ENCODE results near the gene CYP1B1. TPM values are rescaled to one million over a fixed set of nuclear protein-coding genes. Genes with fewer than 3 reads are reported as not detected.

The CYP1B1 gene
- total RNA-seq, 2 donors from 2014 or later: 25.5 to 40.8 TPM

DNA sequence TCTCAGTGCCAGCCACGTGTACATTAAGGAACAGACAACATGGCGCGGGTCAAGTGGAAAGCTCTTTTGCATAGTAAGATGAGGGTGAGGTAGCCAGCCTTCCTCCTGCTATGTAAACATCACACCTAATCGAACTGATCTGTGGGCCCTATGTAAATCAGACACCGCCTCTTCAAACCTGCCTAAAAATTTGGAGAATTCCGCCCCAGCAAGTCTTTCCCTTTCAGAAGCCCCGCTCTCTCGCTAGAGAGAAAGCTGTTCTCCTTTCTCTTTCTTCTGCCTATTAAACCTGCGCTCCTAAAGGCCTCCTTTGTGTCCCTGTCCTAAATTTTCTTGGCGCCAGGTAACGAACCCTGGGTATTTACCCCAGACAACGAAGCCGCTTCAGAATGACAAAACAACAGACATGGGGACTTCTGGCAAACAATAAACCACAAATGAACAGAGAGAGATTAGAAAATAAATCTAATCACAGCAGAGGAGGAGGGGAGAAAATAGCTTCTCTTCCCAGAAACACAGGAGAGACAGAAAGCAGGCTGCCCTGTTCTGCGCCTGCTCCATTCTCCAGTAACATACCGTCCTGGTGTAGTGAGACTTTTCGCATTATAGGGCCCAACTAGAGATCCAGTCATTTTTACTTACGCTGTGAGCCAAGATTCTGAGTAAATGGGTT, 31.9 kb upstream of the CYP1B1 start:
- peak overlapping the region; percentile 66 for H3K4me3 Mint-ChIP-seq
- H3K36me3 Mint-ChIP-seq (ENCODE audit: low read depth): no peaks in the 10 kb centered on the region
- H3K27me3 Mint-ChIP-seq: peaks cover 40% of the 10 kb centered on the region
- H3K27ac Mint-ChIP-seq: no peak overlapping the region
- H3K9me3 Mint-ChIP-seq: no peaks in the 10 kb centered on the region
- peaks cover 15% of the 10 kb centered on the region for H3K4me1 Mint-ChIP-seq
- ATAC-seq (replicated peaks): no peak

DNA sequence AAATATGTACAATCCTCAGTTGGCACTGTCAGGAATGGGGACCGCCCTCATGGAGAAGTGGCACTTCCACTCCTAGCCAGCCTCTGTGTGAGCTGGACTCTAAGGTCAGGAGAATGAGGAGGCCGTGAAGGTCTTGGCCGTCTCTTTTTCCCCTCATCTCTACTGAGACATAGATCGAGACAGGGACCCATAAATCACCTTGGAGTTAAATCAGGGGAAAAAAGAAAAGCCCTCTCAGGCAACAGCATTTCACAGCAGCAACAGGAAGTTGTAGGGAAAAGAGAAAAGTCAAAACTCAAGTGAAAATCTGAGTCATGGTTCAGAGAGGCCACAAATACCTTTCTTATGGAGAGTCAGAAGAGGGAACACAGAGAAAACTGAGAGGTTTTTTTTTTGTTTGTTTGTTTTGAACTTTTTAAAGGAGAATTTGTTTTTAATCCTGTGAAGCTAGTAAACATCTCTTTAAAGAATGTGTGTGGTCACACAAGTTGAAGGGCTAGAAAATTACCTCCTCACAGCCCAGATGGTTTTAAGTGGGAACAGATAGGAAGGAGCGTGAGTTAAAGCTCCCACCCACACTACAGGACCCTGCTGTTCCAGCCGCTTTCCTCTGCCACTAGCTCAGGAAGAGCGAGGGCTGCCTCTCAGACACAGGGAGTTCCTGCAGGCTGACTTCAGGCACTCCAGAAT, 30.6 kb upstream of the CYP1B1 start:
- Mint-ChIP-seq H3K4me3 (peak overlapping the region; percentile 66), H3K27me3 (peaks cover 35% of the 10 kb centered on the region), H3K27ac (peak overlapping the region; percentile 51), H3K9me3 (no peaks in the 10 kb centered on the region), H3K4me1 (peaks cover 15% of the 10 kb centered on the region), H3K36me3 (ENCODE audit: low read depth) (no peaks in the 10 kb centered on the region)
- ATAC-seq (replicated peaks): peak; percentile 87

DNA sequence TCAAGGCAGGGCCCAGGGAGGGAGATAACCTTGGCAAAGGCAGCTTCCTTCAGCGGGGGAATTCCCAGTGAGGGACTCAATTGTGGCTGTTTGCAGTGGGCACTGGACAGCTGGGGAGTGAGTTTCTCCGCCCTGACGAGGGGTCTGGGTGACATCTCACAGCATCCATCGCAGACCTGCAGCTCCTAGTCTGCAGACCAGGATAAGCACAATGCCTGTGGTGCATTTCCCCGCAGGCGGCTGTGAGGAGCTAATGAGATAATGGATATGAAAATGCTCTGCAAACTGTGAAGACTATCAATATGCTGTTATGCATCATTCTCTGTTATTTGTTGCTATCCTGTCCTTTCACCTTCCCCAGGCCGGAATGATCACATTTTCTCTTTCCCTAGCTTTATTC, 30.0 kb upstream of the CYP1B1 start:
- Mint-ChIP-seq H3K9me3 (no peaks in the 10 kb centered on the region), H3K27me3 (peaks cover 31% of the 10 kb centered on the region), H3K27ac (peak overlapping the region; percentile 51), H3K4me1 (peaks cover 15% of the 10 kb centered on the region), H3K4me3 (peak overlapping the region; percentile 66), H3K36me3 (ENCODE audit: low read depth) (no peaks in the 10 kb centered on the region)
- no peak for ATAC-seq (replicated peaks)

DNA sequence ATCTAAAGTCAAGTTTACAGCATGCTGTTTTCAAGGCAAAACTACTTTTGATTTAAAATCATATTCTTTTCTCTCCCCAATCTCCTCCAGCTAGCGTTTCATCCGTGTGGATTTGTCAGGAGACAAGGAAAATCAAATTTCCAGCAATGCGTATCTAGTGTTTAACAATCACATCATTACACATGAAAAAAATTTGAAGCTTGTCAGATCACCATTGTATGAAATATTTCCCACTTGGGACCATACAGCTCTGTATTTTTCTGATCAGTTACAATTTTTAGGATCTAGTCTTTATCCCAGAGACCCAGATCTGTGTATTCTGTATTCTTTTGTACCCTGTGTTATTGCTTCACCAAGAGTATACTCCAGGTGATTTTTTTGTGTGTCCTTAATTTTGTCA, 28.6 kb upstream of the CYP1B1 start:
- no peak for ATAC-seq (replicated peaks)
- no peaks in the 10 kb centered on the region for H3K9me3 Mint-ChIP-seq
- no peaks in the 10 kb centered on the region for H3K36me3 Mint-ChIP-seq (ENCODE audit: low read depth)
- peaks cover 36% of the 10 kb centered on the region for H3K27me3 Mint-ChIP-seq
- no peak overlapping the region for H3K4me3 Mint-ChIP-seq
- no peak overlapping the region for H3K27ac Mint-ChIP-seq
- peaks cover 19% of the 10 kb centered on the region for H3K4me1 Mint-ChIP-seq

DNA sequence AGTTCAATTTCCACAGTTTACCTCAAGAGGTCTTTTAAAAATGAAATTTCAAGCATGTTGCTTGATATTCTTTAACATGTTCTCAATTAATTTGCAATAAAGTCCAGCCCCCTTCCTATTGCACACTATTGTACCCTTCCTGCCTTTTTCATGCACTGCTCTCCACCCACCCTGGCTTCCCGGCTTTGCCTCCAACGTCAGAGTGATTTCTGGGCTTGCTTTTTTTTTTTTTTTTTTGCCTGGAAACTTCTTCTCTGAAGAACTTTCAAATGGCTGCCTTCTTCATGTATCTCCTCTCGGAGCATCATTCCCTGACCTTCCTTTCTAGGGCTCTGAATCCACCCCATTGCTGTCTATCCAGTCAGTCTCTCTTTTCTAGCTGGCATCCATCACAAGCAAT, 24.4 kb upstream of the CYP1B1 start:
- no peak overlapping the region for H3K4me3 Mint-ChIP-seq
- H3K4me1 Mint-ChIP-seq: peaks cover 17% of the 10 kb centered on the region
- no peaks in the 10 kb centered on the region for H3K9me3 Mint-ChIP-seq
- H3K27me3 Mint-ChIP-seq: peaks cover 59% of the 10 kb centered on the region
- no peak for ATAC-seq (replicated peaks)
- H3K36me3 Mint-ChIP-seq (ENCODE audit: low read depth): no peaks in the 10 kb centered on the region
- no peak overlapping the region for H3K27ac Mint-ChIP-seq

DNA sequence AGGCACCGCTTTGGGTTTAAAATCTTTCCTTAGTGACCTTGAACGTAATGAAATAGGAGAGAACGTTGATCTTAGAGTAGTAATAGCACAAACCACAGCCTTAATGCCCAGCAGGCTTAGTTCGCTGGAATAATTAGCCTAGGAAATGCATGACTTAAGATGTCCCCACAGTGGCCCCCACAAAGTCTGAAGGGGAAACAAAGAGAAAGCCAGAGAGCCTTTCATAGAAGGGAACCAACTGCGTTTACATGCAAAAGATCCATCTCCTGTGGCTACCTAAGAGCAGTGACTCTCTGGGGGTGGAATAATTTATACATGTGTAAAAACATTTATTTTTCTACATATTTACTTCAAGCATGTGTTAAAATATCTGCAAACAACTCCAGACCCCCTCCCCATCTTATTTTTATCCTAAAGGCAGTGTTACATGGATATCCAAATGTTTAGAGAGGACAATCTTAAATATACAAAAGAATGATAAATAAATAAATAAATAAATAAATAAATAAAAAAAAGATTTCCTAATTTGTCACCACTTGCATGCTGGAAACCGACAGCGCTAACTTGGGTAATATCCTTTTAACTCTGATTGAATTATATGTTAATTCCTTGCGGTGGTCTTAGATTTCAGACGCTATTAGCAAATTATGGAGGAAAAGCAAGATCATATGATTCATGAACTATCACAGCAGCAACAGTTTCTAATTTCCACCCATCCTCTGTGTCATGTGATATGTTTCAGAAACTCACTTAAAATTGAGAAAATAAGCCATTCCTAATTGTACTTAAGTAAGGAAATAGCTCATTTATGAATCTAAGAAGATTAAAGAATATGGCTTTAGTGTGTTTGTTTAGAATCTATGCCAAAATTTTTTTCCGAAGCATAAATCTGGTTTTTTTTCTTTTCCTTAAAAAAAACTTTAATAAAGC, 23.4 kb upstream of the CYP1B1 start:
- ATAC-seq (replicated peaks): no peak
- Mint-ChIP-seq H3K27me3 (peaks cover 59% of the 10 kb centered on the region), H3K36me3 (ENCODE audit: low read depth) (no peaks in the 10 kb centered on the region), H3K4me1 (peaks cover 17% of the 10 kb centered on the region), H3K4me3 (peak overlapping the region; percentile 2), H3K9me3 (no peaks in the 10 kb centered on the region), H3K27ac (no peak overlapping the region)

DNA sequence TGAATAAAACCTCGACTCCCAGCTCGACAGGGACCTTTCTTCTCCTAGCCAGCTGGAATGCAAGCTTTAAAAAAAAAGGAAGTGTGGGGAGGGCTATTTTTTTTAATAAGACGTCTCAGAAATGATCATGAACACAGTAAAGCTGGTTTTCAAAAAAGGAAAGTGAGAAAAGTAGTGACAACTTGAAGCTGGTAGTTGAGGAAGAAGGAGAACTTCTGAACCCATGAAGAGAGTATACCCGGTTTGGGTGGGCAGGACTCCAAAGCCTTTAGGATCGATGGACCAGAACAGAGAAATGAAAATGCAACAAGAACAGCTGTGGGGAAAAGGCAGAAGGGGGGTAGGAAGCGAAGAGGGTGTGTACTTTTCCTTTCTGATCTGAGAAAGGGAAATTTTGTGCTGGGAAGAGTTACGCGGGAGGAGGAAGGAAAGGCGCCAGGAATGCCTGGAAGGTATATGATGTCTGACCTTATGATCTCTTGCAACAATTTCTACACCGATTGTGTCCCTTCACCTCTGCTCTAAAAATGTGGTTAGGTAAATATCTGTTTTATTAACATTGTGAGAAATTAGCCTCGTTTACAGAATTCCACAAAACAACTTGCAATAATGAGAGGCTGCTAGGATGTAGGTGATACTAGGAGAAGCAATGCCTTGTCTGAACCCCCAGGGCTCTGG, 22.6 kb upstream of the CYP1B1 start:
- Mint-ChIP-seq H3K27ac (no peak overlapping the region), H3K4me3 (peak overlapping the region; percentile 2), H3K36me3 (ENCODE audit: low read depth) (no peaks in the 10 kb centered on the region), H3K9me3 (no peaks in the 10 kb centered on the region), H3K27me3 (peaks cover 57% of the 10 kb centered on the region), H3K4me1 (peaks cover 17% of the 10 kb centered on the region)
- ATAC-seq (replicated peaks): no peak

DNA sequence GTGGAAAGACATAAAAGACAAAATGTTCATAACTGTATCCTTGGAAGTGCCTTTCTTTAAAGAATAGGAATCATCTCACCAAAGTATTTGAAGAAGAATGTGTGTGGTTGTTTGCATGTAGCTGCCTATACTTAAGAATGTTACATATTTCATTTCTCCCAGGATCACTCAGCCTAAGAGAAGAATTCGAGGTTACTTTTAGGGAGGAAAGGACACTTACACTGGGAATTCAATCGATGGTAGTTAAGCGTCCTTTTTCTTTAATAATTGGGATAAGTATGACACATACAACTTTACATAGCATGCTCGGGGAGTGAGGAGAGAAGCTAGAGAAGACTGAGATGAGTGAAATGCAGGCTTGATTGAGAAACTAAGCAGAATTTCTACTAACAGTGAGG, 22.0 kb upstream of the CYP1B1 start:
- Mint-ChIP-seq H3K4me3 (peak overlapping the region; percentile 2), H3K27me3 (peaks cover 55% of the 10 kb centered on the region), H3K9me3 (no peaks in the 10 kb centered on the region), H3K27ac (no peak overlapping the region), H3K4me1 (peaks cover 17% of the 10 kb centered on the region), H3K36me3 (ENCODE audit: low read depth) (no peaks in the 10 kb centered on the region)
- no peak for ATAC-seq (replicated peaks)

DNA sequence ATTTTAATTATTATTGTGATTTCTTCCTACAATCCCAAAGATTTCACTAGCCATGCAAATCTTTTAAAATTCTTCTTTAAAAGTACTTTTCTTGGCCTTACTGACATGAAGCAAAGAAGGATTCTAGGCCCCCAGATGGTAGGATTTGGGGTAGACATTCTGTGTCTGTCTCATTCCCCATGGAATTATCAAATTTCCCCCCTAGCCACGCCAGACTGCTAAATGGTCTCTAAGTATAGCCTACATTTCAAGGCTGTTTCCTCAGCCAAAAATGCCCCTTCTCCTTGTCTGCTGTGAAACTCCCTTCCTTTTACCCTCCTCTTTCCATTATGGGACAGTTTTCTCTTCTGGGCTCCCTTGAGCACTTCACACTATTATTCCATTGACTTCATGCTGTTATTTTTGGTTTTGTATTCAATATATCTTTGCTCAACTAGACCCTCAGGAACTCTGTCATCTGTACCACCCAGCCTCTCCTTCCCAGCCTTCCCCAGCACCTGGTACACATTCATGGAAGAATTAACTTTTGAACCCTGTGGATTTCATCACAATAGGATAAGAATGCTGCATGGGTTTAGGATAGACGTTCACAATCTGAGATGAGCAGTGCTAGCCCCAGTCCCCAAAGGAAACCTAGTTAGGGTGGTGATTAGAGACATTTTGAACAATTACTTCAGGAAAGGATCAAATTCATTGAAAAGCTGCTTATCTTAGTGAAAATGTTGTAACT, 21.5 kb upstream of the CYP1B1 start:
- no peak for ATAC-seq (replicated peaks)
- peaks cover 54% of the 10 kb centered on the region for H3K27me3 Mint-ChIP-seq
- H3K4me3 Mint-ChIP-seq: peak overlapping the region; percentile 2
- H3K36me3 Mint-ChIP-seq (ENCODE audit: low read depth): no peaks in the 10 kb centered on the region
- peaks cover 17% of the 10 kb centered on the region for H3K4me1 Mint-ChIP-seq
- H3K9me3 Mint-ChIP-seq: no peaks in the 10 kb centered on the region
- no peak overlapping the region for H3K27ac Mint-ChIP-seq

DNA sequence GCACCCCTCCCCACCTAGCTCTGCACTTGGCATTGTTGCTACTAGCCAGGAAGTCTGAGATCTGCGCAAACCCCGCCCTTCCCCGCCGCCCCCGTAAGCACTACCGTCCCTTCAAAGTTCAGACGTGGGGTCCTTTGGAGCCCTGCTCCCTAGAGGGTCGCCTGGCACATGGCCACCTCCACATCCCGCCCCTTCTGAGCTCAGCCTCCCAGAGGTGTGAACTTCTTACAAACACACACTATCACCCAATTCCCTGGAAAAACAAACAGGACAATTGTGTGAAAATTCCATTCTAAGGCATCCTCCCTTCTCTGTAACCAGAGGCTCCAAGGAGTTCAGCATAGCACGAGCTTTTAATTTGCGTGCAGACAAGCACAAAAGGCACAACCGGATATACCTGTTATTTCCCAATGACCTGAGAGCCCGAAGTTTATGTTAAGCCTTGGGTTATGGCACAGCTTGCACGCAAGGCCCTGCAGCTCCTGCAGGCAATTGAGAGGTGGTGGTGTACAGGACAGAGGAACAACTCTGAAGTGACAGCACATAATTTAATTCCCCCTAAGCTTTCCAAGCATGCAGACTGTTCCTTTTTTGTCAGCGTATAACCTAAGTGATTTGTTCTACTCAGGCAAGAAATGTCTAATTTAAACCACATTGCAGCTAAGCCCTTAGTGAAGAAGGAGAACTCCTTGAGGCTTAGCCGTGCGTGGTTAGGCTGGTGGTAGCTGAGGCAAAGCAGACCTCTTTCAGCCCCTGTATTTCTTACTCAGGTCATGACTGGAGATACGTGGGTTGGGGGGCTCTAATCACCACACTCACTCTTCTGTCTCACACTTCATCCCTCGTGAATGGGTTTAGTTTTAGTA, 20.3 kb upstream of the CYP1B1 start:
- Mint-ChIP-seq H3K9me3 (no peaks in the 10 kb centered on the region), H3K27me3 (peaks cover 52% of the 10 kb centered on the region), H3K4me3 (peak overlapping the region; percentile 29), H3K27ac (peak overlapping the region; percentile 40), H3K4me1 (peaks cover 17% of the 10 kb centered on the region), H3K36me3 (ENCODE audit: low read depth) (no peaks in the 10 kb centered on the region)
- ATAC-seq (replicated peaks): peak; percentile 74

DNA sequence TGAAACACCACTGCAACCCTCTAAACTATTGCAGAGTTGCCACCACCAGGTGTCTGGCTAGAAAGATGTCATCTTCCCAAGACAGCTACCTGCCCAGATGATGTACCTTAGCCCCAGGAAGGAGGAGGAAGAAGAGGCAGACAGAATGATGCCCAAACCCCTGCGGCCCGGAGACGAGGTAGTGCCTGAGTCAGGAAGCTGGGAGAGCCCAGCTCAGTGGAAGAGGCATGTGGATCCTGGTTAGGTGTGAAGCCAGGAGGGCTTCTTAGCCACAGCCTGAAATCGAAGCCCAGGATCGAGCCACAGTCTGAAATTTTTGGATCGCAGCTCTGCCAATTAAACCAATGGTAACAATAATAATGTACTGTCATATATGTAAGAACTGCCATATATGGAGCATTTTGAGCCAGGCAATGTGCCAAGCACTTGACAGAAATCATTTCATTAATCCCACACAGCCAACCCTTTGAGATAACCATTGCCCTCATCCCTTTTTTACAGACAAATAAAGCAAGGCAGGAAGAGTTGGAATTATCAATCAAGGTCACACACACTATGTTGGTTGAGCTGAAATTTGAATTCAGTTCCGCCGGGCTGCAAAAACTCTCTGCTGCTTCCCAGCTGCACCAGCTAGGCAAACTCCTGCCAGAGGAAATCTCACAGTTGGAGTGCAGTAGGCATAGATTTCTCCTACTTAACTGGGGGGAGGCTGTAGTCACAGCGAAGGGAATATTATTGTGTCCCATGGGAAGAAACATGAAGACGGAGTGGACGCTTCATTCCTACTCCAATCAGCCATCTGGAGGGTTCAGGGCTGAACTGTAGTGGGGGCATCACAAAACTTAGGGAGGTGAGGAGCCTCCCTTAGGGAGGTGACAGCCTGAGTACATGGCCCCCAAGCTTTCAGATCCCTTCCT, 19.4 kb upstream of the CYP1B1 start:
- no peak overlapping the region for H3K27ac Mint-ChIP-seq
- H3K36me3 Mint-ChIP-seq (ENCODE audit: low read depth): no peaks in the 10 kb centered on the region
- H3K4me1 Mint-ChIP-seq: peaks cover 13% of the 10 kb centered on the region
- no peaks in the 10 kb centered on the region for H3K9me3 Mint-ChIP-seq
- H3K4me3 Mint-ChIP-seq: peak overlapping the region; percentile 17
- peaks cover 44% of the 10 kb centered on the region for H3K27me3 Mint-ChIP-seq
- ATAC-seq (replicated peaks): no peak

DNA sequence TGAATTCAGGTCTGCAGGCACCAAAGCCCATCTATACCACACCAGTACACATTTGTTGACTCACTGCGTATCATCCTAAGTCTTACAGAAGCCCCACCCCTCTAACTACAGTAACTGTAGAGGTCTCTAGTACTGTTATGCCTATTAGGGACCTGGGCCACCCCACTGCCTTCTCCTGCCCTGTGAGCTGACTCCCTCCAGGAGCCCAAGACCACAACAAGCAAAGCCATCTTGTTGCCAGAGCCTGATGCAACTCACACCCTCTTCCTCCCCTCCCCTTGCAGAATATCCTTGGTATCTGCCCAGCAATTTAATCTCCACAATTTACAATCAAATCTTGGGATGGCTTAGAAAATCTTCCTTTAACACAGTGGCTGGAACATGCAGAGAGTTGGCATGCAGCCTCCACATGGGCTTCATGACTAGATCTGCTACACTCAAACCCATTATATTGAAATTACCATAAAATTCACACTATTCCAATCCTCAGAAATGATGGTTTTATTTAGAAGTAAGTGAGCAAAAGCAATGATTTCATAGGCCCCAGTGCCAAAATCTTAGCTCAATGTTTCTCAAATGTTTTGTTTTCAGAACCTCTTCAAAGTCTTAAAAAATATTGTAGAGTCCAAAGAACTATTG, 17.7 kb upstream of the CYP1B1 start:
- no peak overlapping the region for H3K27ac Mint-ChIP-seq
- no peaks in the 10 kb centered on the region for H3K36me3 Mint-ChIP-seq (ENCODE audit: low read depth)
- peak; percentile 33 for ATAC-seq (replicated peaks)
- H3K9me3 Mint-ChIP-seq: no peaks in the 10 kb centered on the region
- peaks cover 10% of the 10 kb centered on the region for H3K4me1 Mint-ChIP-seq
- H3K4me3 Mint-ChIP-seq: no peak overlapping the region
- H3K27me3 Mint-ChIP-seq: peaks cover 33% of the 10 kb centered on the region

All from activated T-helper 17 cell treated with anti-CD3 and anti-CD28 coated beads, Interleukin-2, amount 50 U/mL, for 72 hours (primary cell).